Measurements from ENCODE around the gene NTNG1.

The NTNG1 gene

GRCh38 chr1:107434361-107434693 lies 293.5 kb downstream of the NTNG1 start:
- Histone ChIP-seq H3K27me3 (ENCODE audit: control insufficient read depth in 1 of 2, insufficient read depth in 2 of 2, low read length in 2 of 2) (no peaks in the 10 kb centered on the region), H3K9me3 (ENCODE audit: control insufficient read depth in 1 of 2, low read length in 2 of 2) (no peaks in the 10 kb centered on the region), H3K27ac (ENCODE audit: low read depth, low read length) (no peak overlapping the region), H3K9ac (ENCODE audit: low read depth in 1 of 2, low read length in 2 of 2) (no peak overlapping the region), H3K4me3 (ENCODE audit: low read depth in 1 of 2, low read length in 2 of 2) (no peak overlapping the region), H3K4me1 (ENCODE audit: control insufficient read depth in 1 of 2, insufficient read depth in 2 of 2, low read length in 2 of 2) (no peaks in the 10 kb centered on the region), H3K36me3 (ENCODE audit: control insufficient read depth in 1 of 2, insufficient read depth in 2 of 2, low read length in 2 of 2) (no peaks in the 10 kb centered on the region)

DNA sequence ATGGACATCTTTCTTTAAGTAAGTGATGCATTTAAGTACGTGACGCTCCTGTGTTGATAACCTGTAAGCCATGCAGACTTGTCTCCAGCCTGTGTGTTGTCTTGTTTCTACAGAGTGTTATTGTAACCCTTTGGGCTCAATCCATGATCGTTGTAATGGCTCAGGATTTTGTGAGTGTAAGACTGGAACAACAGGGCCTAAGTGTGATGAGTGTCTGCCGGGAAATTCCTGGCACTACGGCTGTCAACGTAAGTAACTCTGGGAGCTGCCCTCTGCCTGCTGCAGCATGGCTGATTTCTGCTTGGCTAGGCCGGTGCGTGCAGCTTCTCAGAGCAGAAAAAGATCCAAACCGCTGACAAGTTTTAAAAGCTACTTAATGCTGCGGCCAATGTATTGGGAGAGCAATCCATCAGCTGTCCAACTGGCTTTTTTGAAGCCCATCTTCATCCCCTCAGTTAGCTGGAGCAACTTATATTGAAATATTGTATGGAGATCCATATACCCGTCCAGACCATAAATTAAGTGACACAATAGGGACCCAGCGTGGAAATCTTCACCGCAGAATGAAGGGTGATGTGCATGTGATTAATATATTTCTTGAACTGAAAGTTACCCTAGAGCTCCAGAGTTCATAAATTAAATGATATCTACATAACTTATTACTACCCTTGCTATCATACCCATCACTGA lies 295.9 kb downstream of the NTNG1 start:
- Histone ChIP-seq H3K4me1 (ENCODE audit: control insufficient read depth in 1 of 2, insufficient read depth in 2 of 2, low read length in 2 of 2) (no peaks in the 10 kb centered on the region), H3K9me3 (ENCODE audit: control insufficient read depth in 1 of 2, low read length in 2 of 2) (no peaks in the 10 kb centered on the region), H3K9ac (ENCODE audit: low read depth in 1 of 2, low read length in 2 of 2) (no peak overlapping the region), H3K27ac (ENCODE audit: low read depth, low read length) (no peak overlapping the region), H3K27me3 (ENCODE audit: control insufficient read depth in 1 of 2, insufficient read depth in 2 of 2, low read length in 2 of 2) (no peaks in the 10 kb centered on the region), H3K4me3 (ENCODE audit: low read depth in 1 of 2, low read length in 2 of 2) (no peak overlapping the region), H3K36me3 (ENCODE audit: control insufficient read depth in 1 of 2, insufficient read depth in 2 of 2, low read length in 2 of 2) (no peaks in the 10 kb centered on the region)

GRCh38 chr1:107439567-107439966 lies 298.7 kb downstream of the NTNG1 start:
- Histone ChIP-seq H3K9ac (ENCODE audit: low read depth in 1 of 2, low read length in 2 of 2) (no peak overlapping the region), H3K4me1 (ENCODE audit: control insufficient read depth in 1 of 2, insufficient read depth in 2 of 2, low read length in 2 of 2) (no peaks in the 10 kb centered on the region), H3K27me3 (ENCODE audit: control insufficient read depth in 1 of 2, insufficient read depth in 2 of 2, low read length in 2 of 2) (peaks cover 0 to 3% of the 10 kb centered on the region in 2 donors), H3K27ac (ENCODE audit: low read depth, low read length) (no peak overlapping the region), H3K4me3 (ENCODE audit: low read depth in 1 of 2, low read length in 2 of 2) (no peak overlapping the region), H3K9me3 (ENCODE audit: control insufficient read depth in 1 of 2, low read length in 2 of 2) (no peaks in the 10 kb centered on the region), H3K36me3 (ENCODE audit: control insufficient read depth in 1 of 2, insufficient read depth in 2 of 2, low read length in 2 of 2) (no peaks in the 10 kb centered on the region)

DNA sequence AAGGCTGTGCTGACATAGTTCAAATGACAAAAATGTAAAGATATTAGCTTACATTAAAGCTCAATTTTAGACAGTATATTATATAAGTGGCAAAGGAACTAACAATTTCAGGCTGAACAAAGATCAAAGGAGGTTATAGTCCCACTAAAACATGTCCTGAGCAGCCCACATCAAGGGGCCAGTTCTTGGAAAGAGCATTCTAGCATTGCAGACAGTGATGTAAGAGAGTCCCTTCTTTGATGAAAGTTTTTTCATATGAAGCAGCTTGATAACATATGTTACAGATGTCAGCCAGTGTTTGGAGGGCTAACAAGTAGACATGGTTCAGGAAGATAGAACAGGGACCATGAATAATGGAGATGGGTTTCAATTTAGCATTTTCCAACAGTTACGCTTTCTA lies 301.7 kb downstream of the NTNG1 start:
- no peak overlapping the region for H3K4me3 ChIP-seq (ENCODE audit: low read depth in 1 of 2, low read length in 2 of 2)
- H3K4me1 ChIP-seq (ENCODE audit: control insufficient read depth in 1 of 2, insufficient read depth in 2 of 2, low read length in 2 of 2): no peaks in the 10 kb centered on the region
- peaks cover 0 to 3% of the 10 kb centered on the region in 2 donors for H3K27me3 ChIP-seq (ENCODE audit: control insufficient read depth in 1 of 2, insufficient read depth in 2 of 2, low read length in 2 of 2)
- no peak overlapping the region for H3K27ac ChIP-seq (ENCODE audit: low read depth, low read length)
- no peaks in the 10 kb centered on the region for H3K9me3 ChIP-seq (ENCODE audit: control insufficient read depth in 1 of 2, low read length in 2 of 2)
- no peaks in the 10 kb centered on the region for H3K36me3 ChIP-seq (ENCODE audit: control insufficient read depth in 1 of 2, insufficient read depth in 2 of 2, low read length in 2 of 2)
- no peak overlapping the region for H3K9ac ChIP-seq (ENCODE audit: low read depth in 1 of 2, low read length in 2 of 2)

- Histone ChIP-seq H3K27me3 (ENCODE audit: control insufficient read depth in 1 of 2, insufficient read depth in 2 of 2, low read length in 2 of 2) (peaks cover 0 to 3% of the 10 kb centered on the region in 2 donors), H3K4me1 (ENCODE audit: control insufficient read depth in 1 of 2, insufficient read depth in 2 of 2, low read length in 2 of 2) (no peaks in the 10 kb centered on the region), H3K9ac (ENCODE audit: low read depth in 1 of 2, low read length in 2 of 2) (no peak overlapping the region), H3K4me3 (ENCODE audit: low read depth in 1 of 2, low read length in 2 of 2) (no peak overlapping the region), H3K27ac (ENCODE audit: low read depth, low read length) (no peak overlapping the region), H3K9me3 (ENCODE audit: control insufficient read depth in 1 of 2, low read length in 2 of 2) (no peaks in the 10 kb centered on the region), H3K36me3 (ENCODE audit: control insufficient read depth in 1 of 2, insufficient read depth in 2 of 2, low read length in 2 of 2) (no peaks in the 10 kb centered on the region)
Measured at GRCh38 chr1:107443027-107443426, 302.2 kb downstream of the NTNG1 start.

DNA sequence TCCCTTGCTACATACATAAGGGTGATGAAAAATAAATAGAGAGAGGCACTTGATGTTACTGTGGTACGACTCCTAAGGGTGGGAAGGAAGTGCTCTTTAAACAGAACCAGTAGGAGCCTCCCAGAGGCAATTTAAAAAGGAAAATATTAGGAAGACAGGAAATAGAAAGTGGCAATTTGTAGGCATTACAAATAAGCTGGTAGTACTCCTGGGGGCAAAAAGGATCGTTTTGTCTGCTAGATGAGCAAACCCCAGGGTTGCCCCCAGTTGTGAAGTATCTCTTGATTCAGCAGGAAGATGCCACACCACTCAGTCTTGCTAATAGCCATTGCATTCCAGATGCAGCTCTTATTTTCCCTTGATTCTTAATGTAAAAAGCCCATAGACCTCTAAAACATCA lies 303.0 kb downstream of the NTNG1 start:
- Histone ChIP-seq H3K36me3 (ENCODE audit: control insufficient read depth in 1 of 2, insufficient read depth in 2 of 2, low read length in 2 of 2) (no peaks in the 10 kb centered on the region), H3K9me3 (ENCODE audit: control insufficient read depth in 1 of 2, low read length in 2 of 2) (no peaks in the 10 kb centered on the region), H3K27me3 (ENCODE audit: control insufficient read depth in 1 of 2, insufficient read depth in 2 of 2, low read length in 2 of 2) (peaks cover 0 to 3% of the 10 kb centered on the region in 2 donors), H3K9ac (ENCODE audit: low read depth in 1 of 2, low read length in 2 of 2) (no peak overlapping the region), H3K4me1 (ENCODE audit: control insufficient read depth in 1 of 2, insufficient read depth in 2 of 2, low read length in 2 of 2) (no peaks in the 10 kb centered on the region), H3K27ac (ENCODE audit: low read depth, low read length) (no peak overlapping the region), H3K4me3 (ENCODE audit: low read depth in 1 of 2, low read length in 2 of 2) (no peak overlapping the region)

GRCh38 chr1:107444302-107444701 lies 303.5 kb downstream of the NTNG1 start:
- H3K9ac ChIP-seq (ENCODE audit: low read depth in 1 of 2, low read length in 2 of 2): no peak overlapping the region
- no peaks in the 10 kb centered on the region for H3K9me3 ChIP-seq (ENCODE audit: control insufficient read depth in 1 of 2, low read length in 2 of 2)
- peaks cover 0 to 3% of the 10 kb centered on the region in 2 donors for H3K27me3 ChIP-seq (ENCODE audit: control insufficient read depth in 1 of 2, insufficient read depth in 2 of 2, low read length in 2 of 2)
- no peaks in the 10 kb centered on the region for H3K4me1 ChIP-seq (ENCODE audit: control insufficient read depth in 1 of 2, insufficient read depth in 2 of 2, low read length in 2 of 2)
- no peaks in the 10 kb centered on the region for H3K36me3 ChIP-seq (ENCODE audit: control insufficient read depth in 1 of 2, insufficient read depth in 2 of 2, low read length in 2 of 2)
- H3K27ac ChIP-seq (ENCODE audit: low read depth, low read length): no peak overlapping the region
- H3K4me3 ChIP-seq (ENCODE audit: low read depth in 1 of 2, low read length in 2 of 2): no peak overlapping the region

DNA sequence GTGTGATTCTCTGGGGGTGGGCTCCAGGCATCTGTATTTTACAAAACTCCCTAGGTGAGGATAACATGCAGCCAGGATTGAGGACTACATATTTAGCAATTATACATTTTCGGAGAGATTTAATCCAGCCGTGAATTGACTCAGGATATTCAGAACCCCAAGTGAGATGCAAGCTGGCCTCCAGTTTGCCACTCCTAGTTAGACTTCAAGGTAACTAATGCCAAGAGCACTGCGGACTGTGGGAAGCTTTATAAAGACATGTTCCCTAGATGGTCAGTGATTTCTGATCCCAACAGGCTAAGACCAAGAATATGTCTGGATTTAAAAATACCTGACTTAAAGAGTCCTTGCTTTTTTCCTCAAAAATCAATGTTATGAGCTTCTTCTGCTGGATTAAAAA lies 308.5 kb downstream of the NTNG1 start:
- no peak overlapping the region for H3K9ac ChIP-seq (ENCODE audit: low read depth in 1 of 2, low read length in 2 of 2)
- H3K27me3 ChIP-seq (ENCODE audit: control insufficient read depth in 1 of 2, insufficient read depth in 2 of 2, low read length in 2 of 2): no peaks in the 10 kb centered on the region
- H3K9me3 ChIP-seq (ENCODE audit: control insufficient read depth in 1 of 2, low read length in 2 of 2): no peaks in the 10 kb centered on the region
- H3K27ac ChIP-seq (ENCODE audit: low read depth, low read length): no peak overlapping the region
- no peak overlapping the region for H3K4me3 ChIP-seq (ENCODE audit: low read depth in 1 of 2, low read length in 2 of 2)
- H3K36me3 ChIP-seq (ENCODE audit: control insufficient read depth in 1 of 2, insufficient read depth in 2 of 2, low read length in 2 of 2): no peaks in the 10 kb centered on the region
- no peaks in the 10 kb centered on the region for H3K4me1 ChIP-seq (ENCODE audit: control insufficient read depth in 1 of 2, insufficient read depth in 2 of 2, low read length in 2 of 2)

DNA sequence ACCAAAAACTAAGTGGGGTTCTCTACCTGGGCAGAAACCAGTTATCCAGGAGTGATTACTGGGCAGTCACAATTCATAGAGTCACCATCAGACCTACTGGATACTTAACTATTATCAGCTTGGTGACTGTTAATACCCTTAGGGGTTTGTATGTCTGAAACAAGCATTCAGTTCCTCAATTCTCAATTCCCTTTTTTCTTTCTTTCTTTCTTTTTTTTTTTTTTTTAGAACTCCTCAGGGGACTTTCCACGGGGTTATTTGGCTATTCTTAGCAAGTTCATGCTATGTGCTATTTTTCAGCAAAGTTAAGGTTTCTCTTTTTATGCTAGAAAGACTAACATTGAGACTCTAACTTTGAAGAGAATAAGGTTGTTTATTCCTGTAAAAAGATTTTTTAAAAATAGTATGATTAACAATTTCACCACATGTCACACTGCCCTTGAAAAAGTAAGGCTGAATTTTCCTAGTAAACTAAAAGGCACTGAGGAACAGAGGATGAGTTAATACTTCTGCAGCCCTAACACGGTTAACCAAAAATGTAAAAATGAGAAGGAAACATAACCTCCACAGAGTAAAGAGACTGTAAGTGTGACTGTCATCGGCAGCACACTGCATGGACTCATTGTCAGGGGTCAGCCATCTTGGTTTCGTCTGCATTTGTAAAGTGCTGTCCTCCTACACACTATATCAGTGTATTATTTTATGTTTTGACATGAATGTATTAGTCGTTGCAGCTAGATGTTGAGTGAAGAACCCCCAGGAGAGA lies 310.2 kb downstream of the NTNG1 start:
- Histone ChIP-seq H3K4me3 (ENCODE audit: low read depth in 1 of 2, low read length in 2 of 2) (no peak overlapping the region), H3K27me3 (ENCODE audit: control insufficient read depth in 1 of 2, insufficient read depth in 2 of 2, low read length in 2 of 2) (no peaks in the 10 kb centered on the region), H3K9ac (ENCODE audit: low read depth in 1 of 2, low read length in 2 of 2) (no peak overlapping the region), H3K4me1 (ENCODE audit: control insufficient read depth in 1 of 2, insufficient read depth in 2 of 2, low read length in 2 of 2) (no peaks in the 10 kb centered on the region), H3K36me3 (ENCODE audit: control insufficient read depth in 1 of 2, insufficient read depth in 2 of 2, low read length in 2 of 2) (no peaks in the 10 kb centered on the region), H3K9me3 (ENCODE audit: control insufficient read depth in 1 of 2, low read length in 2 of 2) (no peaks in the 10 kb centered on the region), H3K27ac (ENCODE audit: low read depth, low read length) (no peak overlapping the region)

GRCh38 chr1:107451715-107452114 lies 310.9 kb downstream of the NTNG1 start:
- no peaks in the 10 kb centered on the region for H3K36me3 ChIP-seq (ENCODE audit: control insufficient read depth in 1 of 2, insufficient read depth in 2 of 2, low read length in 2 of 2)
- no peak overlapping the region for H3K27ac ChIP-seq (ENCODE audit: low read depth, low read length)
- no peaks in the 10 kb centered on the region for H3K4me1 ChIP-seq (ENCODE audit: control insufficient read depth in 1 of 2, insufficient read depth in 2 of 2, low read length in 2 of 2)
- H3K4me3 ChIP-seq (ENCODE audit: low read depth in 1 of 2, low read length in 2 of 2): no peak overlapping the region
- H3K9ac ChIP-seq (ENCODE audit: low read depth in 1 of 2, low read length in 2 of 2): no peak overlapping the region
- no peaks in the 10 kb centered on the region for H3K27me3 ChIP-seq (ENCODE audit: control insufficient read depth in 1 of 2, insufficient read depth in 2 of 2, low read length in 2 of 2)
- no peaks in the 10 kb centered on the region for H3K9me3 ChIP-seq (ENCODE audit: control insufficient read depth in 1 of 2, low read length in 2 of 2)
